Amniotic stem cell (primary cell): ENCODE measurements around the gene IGF1R.

Experiments used
- DNase-seq: peaks from one replicate; lab custom pipeline; 2025; lab: John Stamatoyannopoulos, UW

The IGF1R gene

DNA sequence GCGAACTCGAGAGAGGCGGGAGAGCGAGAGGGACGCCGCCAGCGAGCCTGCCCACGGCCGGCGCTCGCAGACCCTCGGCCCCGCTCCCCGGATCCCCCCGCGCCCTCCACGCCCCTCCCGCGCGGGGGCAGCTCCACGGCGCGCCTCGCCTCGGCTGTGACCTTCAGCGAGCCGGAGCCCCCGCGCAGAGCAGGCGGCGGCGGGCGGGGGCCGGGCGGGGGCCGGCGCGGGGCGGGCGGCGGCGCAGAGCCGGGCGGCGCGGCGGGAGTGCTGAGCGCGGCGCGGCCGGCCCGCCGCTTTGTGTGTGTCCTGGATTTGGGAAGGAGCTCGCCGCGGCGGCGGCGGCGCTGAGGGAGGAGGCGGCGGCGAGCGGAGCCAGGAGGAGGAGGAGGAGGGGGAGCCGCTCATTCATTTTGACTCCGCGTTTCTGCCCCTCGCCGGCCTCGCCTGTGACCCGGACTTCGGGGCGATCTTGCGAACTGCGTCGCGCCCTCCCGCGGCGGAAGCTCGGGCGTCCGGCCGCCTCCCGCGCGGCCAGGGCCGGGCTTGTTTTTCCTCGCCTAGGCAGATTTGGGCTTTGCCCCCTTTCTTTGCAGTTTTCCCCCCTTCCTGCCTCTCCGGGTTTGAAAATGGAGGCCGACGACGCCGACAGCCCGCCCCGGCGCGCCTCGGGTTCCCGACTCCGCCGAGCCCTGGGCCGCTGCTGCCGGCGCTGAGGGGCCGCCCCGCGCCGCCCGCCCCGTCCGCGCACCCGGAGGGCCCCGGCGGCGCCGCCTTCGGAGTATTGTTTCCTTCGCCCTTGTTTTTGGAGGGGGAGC is 524 bp downstream of the IGF1R start:
- DNase-seq, result no peak

DNA sequence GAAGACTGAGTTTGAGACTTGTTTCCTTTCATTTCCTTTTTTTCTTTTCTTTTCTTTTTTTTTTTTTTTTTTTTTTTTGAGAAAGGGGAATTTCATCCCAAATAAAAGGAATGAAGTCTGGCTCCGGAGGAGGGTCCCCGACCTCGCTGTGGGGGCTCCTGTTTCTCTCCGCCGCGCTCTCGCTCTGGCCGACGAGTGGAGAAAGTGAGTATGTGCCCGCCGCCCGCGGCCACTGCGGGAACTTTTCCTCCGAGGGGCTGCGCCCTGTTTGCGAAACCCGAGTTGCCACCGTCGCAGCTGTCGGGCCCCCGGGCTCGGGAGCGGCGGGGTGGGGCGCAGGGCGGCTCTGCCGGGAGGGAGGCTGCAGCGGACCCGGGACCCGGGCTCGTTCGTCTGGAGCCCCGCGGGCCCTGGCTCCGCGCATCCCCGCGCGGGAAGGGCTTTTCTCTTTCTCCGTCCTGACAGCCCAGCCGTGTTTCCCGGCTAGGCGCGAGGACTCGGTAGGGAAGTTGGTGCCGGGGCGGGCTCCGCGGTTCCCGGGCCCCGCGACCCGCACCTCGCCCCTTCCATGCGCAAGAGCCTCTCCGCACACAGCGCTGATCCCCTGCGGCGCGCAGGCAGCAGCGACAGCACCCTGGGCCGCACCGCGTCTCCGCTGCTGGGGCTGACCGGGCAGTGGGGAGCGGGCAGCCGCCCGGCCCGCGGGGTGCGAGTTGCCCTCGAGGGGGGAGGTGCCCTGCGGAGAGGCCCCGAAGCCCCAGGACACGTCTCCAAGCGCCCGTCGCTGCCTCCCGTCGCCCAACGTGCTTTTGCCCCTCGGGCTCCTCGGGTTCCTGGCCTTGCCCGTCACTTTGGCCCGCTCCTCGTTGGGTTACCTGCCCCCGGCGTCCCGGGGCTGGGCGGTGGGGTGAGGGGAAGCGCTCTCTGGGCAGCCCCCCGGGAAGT is 1.4 kb downstream of the IGF1R start:
- DNase-seq, result no peak

DNA sequence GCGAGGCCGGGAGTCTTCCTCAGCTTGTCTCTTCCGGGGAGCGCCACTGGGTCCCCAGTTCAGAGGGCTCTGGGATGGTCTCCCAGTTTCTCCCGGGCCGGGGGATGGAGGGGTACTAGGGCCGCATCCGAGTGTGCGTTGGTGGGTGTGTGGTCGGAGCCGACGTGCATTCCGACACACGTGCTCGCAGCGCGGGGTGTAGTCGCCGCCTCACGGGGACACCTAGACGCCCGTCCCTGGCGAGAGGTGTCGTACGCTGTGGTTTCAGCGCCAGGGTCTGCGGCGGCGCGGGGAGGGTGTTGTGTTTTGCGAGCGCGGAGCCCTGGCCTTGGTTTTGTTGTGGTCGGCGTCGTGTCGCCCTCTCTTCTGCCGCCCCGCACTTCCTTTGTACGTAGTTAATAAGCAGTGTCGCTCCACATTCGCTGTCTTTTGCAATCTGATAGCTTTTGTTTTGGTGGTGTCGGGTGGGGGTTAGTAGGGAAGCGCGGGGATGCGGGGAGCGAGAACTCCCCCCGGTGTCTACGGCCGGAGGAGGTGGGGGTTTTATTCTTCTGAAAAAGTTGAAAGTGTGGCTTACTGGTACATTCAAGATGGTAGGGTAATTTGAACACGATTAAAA is 2.2 kb downstream of the IGF1R start:
- no peak for DNase-seq

DNA sequence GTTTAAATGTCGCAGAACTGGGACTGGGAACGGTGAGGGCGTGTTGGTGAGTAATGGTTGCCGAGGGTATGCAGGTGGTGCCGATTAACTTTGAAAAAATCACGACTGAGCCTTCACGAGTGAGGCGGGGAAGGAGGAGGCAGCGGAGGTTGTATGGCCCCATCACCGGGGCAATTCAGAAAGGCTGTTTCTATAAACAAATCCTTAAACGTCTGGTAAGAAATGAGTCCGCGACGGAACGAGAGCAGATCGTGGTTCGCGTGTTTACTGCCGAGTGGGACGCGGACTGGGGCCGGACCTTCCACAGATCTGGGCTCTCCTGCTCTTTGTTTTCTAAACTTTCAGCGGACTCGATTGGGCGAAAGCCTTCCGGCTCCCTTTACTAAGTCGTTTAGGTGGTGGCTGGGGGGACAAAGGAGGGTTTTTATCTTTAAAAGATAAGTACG is 2.7 kb downstream of the IGF1R start:
- no peak for DNase-seq

DNA sequence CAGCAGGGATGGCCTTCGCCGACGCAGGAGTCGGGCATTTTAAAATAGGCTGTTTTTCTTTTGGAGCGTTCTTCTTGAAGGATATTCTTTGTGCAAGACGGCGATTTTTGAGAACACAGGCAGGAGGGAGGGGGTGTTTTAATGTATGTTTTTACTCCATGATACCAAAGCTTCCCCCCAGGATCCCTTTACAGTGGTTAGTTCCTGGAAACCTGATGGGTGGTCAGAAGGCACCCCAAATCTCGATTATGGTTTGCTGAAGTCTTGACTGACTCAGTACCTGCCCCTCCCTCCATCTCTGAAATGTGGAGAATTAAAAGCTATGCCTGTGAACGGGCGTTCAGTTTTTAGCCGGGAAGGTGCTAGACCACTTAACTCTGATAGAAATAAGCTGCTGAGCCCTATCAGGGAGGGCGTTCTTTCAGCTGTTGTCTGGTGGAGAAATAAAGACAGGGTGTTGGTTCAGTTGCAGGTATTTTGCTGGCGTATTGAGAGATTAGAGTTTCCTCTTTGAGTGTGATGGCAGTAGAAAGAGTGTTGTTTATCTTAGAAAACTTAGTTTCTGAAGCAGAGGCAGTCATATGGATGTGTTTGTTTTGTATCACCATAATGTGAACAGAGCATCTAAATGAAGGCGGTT is 3.4 kb downstream of the IGF1R start:
- DNase-seq, result no peak

DNA sequence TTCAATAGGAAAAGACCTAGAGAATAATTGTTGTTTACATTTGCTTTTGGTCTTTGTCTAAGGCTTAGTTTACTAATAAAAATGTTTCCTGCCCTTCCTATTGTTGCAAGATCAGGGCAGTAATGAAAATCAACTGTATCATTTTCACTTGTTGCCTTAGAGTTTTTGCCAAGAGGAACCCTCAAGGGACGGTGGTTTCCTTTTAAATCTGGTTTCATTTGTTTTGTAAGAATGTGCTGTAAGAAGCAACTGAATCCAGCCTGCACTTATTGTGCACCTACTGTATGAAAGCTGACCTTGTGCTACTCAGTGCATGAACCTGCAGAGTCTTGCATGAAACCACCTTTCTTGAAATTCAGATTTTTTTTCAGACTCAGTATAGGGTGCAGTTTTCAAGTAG is 5.3 kb downstream of the IGF1R start:
- DNase-seq, result no peak

DNA sequence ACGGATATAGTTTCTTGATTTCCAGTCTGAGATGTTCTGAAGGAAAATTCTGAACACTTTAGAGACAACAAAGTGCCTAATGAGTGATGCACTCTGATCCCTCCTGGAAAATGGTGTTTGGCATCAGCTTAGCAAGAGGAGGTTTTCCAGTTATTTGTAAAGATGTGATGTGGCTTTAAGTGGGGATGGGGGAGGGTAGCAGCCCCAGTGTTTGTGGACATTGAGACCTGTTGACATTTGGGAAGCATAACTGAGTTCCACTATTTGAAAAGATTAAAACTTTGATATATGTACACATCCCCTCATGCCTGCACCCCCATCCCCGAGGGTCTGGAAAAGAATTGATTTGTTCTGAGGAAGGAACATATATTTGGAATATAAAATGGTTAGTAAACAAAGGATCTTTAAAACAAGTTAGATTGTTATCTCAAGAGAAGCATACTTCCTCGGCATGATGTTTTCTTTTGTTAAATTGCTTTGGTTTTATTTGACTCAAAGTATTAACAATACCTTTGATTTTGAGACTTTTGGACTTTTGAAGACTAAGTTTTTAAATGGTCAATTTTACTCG is 6.5 kb downstream of the IGF1R start:
- DNase-seq, result no peak

DNA sequence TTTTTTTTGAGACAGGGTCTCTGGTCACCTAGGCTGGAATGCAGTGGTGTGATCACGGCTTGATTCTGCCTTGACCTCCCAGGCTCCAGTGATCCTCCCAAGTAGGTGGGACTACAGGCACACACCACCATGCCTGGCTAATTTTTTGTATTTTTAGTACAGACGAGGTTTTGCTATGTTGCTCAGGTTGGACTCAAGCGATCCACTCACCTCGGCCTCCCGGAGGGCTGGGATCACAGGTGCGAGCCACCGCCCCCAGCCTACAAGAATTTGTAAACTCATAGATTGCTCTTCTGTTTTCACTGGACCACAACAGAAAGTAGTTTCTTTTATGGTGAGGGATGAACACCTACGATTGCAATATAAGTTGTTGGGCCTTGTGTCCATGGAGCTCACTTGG is 7.4 kb downstream of the IGF1R start:
- no peak for DNase-seq

DNA sequence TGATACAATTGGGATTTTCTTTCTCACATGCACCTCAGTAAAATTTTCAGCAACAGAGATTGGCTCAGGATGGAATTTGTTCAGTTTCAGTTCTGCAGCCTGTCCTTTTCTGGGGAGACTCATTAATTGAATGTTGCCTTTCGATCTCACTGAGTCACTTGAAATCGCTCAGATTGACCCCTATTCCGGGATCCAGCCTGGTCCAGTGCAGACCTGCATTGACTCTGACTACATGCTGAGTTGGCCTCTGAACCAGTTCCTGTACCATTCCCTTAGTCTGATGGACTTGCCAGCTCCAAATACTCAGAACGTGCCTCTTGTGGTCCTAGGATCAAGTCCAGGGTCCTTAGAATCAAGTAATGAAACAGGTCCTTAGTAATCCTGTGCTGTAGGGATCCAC is 9.4 kb downstream of the IGF1R start:
- DNase-seq, result no peak

DNA sequence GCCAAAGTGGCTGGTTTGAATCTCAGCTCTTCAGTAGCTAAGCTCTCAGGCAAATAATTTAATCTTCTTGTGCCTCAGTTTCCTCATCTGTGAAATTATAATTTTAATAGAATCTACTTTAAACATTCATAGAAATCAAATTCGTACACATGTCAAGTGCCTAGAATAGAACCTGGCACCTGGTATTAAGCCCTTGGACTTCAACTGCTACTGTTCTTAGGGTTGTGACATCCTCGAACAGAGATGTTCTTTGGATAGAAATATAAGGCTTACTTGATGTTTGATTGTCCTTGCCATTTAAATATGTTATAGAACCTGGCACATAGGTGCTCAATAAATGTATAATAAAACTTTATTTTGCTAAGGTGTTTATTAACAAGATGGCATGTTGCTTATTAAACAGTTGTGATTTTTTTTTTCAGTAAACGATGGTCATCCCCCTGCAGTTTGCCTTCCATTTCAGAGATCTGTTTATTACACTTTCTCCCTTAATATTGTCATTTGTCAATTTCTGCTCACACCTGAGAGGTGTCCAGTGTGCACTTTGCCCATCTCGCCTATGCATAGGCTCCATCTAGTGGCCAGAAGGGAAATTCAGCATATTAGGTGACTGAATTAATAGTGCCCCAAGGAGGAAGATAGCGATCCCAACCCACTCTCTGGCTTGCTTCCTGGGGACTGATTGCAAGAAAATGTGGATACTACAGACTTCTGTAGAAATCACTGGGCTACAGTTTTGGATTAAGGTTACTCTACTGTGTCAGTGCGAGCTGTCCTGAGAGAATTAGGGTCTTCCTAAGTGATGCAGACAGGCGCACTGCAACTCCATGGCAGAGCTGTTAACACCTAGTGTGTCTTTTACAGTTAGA is 10.7 kb downstream of the IGF1R start:
- no peak for DNase-seq

DNA sequence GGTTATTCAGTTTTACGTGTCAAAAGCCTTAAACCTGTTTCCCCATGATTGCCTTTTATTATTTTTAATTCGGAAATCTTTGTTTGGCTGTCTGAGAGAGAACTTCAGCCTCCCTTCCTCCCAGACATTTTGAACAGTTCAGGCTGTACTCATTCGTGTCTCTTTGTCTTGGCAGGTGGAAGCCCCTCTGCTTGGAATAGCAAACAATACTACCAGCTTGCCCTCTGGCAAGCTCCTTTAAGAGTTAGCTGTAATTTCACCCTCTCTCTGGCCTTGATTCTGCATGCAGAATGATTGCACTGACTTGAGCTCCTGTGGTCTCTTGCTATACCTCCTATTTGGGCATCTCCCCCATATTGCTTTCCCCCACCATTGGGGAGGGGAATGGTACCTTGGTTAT is 11.7 kb downstream of the IGF1R start:
- DNase-seq, result no peak

DNA sequence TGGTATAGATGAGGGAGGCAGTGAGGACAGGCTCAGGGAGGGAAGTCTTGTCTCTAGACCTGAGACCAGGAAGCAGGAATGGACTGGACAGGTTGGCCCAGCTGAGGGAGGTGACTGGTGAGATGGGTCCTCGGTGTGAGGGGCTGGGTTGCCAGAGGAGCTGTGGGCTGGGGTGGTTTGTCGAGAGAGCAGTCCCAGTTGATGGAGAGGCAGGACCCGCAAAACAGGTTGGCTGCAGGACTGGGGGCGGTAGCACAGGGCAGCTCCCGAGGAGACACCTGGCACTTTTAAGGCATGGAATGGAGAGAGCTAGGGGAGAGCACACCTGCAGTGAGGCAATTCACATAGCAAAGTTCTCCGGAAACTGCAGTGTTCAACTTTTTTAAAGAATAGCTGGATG is 14.7 kb downstream of the IGF1R start:
- DNase-seq, result no peak

DNA sequence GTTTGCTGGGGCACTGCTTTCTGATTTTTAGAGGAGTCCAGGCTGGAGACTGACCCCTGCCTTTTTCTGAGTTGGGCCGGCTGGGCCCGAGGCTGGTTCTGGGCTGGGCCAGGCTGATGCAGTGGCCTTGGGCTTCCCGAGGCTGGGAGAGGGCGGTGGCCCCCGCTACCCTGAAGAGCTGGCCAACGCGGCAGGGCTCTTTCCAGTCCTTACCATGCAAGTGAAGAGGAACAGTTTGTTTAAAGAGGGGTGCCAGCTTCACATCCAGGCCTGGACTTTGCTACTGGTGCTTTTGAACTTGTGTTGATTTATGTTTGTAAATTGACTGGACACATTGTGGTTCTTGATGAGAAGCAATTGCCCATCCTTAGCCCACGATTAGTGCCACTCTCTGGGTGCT is 15.3 kb downstream of the IGF1R start:
- DNase-seq, result no peak

DNA sequence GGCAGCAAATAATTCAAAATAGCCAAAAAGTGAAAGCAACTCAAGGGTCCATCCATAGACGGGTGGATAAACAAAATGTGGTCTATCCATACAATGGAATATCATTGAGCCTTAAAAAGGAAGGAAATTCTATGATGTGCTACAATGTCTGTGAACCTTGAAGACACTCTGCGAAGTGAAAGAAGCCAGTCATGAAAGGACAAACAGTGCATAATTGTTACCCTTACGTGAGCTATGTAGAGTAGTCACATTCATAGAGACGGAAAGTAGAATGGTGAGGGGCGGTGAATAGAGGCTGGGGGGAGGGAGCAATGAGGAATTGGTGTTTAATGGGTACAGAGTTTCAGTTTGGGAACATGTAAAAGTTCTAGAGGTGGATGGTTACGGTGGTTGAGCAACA is 18.1 kb downstream of the IGF1R start:
- DNase-seq, result no peak

DNA sequence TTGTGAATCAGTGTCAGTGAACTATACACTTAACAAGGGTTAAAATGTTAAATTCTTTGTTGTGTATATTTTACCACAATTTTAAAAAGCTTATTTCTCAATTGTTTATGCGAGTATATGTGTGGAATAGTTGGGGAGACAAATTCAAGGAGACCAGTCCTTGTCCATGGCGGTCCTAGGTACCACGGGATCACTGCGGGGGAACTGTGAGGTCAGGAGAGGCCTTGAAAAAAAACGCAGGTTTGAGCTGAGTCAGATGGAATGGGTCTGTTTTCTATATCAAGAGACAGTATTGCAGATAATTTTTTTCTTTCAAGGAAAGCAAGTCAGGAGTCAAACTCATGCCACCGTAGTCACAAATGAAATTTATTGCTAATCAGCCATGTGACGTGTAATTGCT is 18.5 kb downstream of the IGF1R start:
- DNase-seq, result no peak

DNA sequence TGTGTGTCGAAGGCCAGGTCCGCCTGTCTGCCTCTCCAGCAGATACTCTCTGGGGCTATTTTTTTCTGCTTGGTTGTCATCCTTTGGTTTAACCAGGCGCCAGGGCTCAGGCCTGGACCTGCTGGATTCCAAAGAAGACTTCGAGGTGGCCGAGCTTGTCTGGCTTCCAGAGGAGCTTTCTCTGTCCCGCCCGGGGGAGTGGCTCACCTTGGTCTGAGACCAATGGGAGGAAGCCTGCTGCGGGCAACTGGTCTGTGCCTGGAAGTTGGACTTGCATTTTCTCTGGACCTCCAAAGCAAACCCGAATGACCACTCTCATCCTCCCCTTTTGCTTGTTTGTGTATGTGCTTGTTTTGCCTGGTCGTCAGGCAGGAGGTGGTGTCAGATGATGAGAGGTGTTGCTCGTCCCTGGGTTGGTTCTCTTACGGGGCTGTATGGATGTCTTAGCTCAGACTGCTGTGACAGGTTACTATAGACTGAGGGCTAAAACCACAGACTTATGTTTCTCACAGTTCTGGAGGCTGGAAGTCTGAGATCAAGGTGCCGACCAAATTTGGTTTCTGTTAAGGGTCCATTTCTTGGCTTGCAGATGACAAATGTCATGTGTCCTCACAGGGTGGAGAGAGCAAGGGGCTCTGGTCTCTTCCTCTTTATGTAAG is 19.3 kb downstream of the IGF1R start:
- no peak for DNase-seq

DNA sequence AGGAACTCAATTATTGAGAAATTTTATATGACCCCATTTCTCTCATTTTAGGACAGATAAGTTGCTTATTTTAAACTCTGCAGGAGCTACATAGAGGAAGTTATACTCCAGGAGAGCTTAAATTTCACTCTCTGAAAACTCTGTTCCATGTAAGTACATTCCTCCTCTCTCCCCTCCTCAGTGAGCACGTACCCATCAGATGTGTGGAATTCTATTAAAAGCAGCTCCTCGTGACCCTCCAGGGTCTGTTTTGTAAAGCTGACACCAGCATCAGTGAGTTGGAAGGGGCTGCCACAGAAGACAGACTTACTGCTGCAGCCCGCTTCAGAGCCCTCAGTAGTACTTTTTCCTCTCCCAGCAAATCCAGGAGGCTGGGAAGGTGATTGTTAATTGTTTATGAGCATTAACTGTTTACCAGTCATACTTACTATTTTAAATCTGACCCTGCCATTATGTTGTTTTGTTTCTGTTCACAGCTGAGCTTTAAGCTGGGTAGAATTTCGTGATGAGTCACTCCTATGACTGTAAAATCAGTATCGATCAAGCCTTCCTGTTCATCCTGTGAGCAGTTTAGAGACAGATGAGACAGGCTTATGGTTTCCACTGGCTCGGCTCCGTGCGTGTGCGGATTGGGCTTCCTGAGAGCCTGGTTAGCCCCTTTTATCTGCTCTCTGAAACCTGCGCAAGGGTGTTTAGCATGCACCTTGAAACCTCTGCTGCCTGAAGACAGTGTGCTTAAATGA is 20.4 kb downstream of the IGF1R start:
- peak; percentile 33 for DNase-seq

DNA sequence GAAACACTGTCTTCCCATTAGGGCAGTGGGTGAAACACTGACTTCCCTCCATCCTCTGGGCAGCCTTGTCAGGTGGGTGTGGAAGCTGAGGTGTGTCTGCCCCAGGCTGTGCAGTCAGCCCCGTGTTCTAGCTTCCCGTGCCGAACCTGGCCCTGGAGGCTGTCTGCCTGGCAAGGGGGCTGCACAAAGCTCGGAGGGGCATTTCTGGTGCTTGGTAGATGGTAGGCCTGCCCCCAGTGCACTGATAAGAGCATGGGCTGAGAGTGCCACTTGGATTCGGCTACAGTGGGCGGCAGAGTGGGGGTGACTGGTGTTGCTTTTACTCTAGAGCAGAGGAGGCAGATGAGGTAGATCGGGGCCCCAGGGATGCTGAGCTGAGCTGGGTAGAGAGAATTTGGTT is 21.3 kb downstream of the IGF1R start:
- no peak for DNase-seq
